GM18499 (cell line): Measurements from ENCODE around the gene DEFB128.
"Not testable (repeated sequence)": the region's sequence is repeated elsewhere in the genome, so short reads cannot be mapped to it uniquely, and the experiment has no call there.

Experiments
- ATAC-seq: cut with Tn5 transposase; IDR thresholded peaks from one replicate; pipeline ENCODE4 v1.9.1; 2021; ENCODE audit warnings: moderate number of reproducible peaks; ENCODE audit not compliant: insufficient read depth, unreplicated experiment

Gene DEFB128

GRCh38 chr20:189611-190010 is at the start of gene DEFB128:
DEFB128 (minus strand) TSS chr20:189711; CDS start chr20:189623, 88 bp downstream.
- no peak for ATAC-seq

DNA sequence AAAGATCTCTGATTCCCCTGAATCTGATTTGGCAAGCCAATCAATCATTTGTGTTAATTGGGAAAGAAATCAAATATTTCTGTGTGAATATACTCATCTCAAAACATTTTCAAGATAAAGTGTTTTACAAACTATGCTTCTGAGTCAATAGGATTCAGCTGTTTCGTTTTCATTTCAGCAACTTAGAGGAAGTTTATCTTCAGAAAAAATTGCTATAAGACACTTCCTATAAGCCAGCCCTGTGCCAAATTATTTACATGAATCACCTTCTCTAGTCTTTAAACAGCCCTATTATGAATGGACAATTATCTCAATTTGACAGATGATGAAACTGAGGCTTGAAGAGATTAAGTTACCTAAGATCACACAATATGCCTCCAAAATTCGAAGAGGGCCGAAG is 48.4 kb upstream of the DEFB128 start:
- no peak for ATAC-seq

DNA sequence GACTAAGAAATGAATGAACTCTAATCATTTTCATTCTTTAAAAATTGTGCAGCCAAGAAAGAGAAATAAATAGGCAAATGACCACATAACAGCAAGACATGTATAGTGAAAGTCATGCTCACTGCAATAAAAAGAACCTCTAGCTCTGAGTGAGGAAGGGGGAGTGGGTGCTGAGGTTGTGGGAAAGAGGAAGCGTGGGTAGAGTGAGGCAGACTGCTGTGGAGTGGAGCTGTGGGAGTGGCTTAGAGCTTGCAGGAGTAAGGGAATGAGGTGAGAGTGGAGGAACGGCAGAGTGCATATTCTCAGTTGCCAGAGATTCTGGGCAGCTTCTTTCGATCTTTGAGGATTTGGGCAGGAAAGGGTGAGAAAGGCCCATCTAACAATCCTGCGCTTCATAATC is 48.0 kb upstream of the DEFB128 start:
- no peak for ATAC-seq

DNA sequence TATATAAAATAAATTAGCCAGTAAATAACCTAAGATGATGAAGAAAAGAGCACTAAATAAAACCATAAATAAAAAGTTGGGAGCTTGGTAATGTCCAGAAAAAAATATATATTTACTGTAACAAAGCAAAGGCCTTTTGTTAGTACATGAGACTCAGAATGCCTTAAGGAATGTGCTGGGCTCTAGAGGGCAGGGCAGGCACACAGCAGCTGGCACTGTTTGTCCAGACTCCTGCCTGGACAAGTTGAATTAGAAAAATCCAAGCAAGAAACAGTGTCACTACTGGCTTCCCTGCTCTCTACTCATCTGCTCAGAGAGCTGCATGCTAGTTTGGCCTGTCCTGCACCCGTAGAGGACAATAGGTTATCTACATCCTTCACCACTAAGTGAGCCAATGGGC is 46.4 kb upstream of the DEFB128 start:
- ATAC-seq = no peak

- no peak for ATAC-seq
Observed at GRCh38 chr20:227439-228105, 38.1 kb upstream of the DEFB128 start.

DNA sequence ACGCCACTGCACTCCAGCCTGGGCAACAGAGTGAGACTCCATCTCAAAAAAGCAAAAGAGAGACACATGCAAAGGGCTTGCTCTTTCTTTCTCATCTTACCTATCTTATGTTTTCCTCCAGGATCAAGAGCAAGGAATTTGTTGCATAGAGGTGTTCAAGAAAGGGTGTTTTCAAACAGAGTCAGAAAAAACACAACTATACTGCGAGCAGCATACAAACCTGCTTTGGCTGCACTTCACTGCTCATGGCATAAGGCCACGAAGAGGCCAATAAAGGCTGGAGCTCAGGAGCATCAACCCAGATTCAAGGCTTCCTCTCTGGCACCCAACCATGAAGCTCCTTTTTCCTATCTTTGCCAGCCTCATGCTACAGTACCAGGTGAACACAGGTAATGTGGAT is 37.4 kb upstream of the DEFB128 start, which contains the start of gene DEFB129:
TSS of gene DEFB129 (plus strand) at position 301 of the 400 bp plus-strand sequence. CDS start at position 332, 31 bp downstream.
- no peak for ATAC-seq

- not testable (repeated sequence) for ATAC-seq
Observed at GRCh38 chr20:225879-226278, 36.4 kb upstream of the DEFB128 start.

- ATAC-seq = no peak
Observed at GRCh38 chr20:221258-221830, 31.8 kb upstream of the DEFB128 start.

GRCh38 chr20:219290-220115 is 30.0 kb upstream of the DEFB128 start:
- no peak for ATAC-seq

GRCh38 chr20:217266-217665 is 27.8 kb upstream of the DEFB128 start:
- ATAC-seq = no peak

DNA sequence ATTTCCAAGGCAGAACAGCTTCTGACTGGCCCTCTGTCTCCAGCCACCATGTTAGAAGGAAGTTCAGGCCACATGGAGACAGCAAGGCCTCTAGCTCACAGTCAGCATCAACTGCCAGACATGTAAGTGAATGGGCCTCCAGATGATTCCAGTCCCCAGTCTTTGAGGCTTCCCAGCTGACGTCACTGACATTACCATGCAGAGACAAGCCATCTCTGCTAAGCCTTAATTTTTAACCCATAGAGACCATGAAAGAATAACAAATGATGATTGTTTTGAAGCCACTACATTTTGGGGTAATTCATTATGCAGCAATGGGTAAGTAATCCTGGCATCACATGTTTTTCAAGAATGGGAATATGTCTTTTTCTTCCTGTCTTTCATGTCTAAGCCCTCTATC is 26.3 kb upstream of the DEFB128 start:
- ATAC-seq = no peak

DNA sequence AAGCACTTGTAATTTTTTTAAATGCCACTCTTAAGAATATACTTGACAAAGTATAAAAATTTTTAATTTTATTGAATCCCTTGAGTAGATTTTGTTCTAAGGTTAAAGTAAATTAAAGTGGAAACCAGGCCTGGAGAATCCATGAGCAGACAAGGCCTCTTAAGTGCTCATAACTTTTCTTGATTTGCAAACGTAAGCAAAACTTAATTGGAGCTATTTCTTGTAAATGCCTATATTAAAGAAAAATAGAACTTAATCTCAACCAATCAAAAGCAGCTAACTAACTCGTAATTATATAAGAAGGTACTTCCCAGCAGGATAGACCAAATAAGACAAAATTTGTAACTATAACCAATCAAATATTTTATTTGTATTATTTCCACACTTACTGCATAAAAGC is 24.9 kb upstream of the DEFB128 start:
- ATAC-seq = no peak

DNA sequence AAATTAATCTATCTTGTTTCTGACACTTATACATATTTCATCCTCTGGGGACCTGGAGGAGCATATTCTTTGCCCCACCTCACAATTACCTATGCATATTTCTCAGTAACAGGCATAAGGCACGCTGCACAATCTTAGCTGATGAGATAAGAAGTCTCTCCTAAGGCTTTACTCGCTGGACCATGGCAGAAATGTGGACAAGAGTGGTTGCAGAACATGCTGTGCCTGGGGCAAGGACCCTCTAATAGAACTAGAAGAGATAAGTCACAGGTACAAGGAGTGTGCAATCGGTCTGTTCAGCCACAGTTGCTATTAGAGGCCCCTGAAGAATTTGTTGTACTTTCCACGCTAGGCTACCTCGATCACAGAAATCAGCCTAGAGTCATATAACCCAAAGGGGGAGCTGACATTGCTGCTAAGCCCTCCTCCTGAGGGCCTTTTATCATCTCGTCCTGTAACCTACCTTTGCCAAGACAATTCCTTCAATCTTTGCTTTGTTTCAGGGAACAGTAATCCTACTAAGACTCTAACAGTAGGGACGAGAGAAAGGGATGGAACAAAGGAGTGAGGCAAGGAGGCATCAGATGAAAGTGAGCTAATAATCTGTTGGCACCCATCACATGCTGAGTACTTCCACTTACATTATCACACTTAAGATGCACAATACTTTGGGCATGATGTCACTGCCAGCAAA is 21.4 kb upstream of the DEFB128 start:
- no peak for ATAC-seq

GRCh38 chr20:208942-209566 is 19.5 kb upstream of the DEFB128 start:
- no peak for ATAC-seq

- ATAC-seq = not testable (repeated sequence)
Observed at GRCh38 chr20:203630-204029, 14.1 kb upstream of the DEFB128 start.

DNA sequence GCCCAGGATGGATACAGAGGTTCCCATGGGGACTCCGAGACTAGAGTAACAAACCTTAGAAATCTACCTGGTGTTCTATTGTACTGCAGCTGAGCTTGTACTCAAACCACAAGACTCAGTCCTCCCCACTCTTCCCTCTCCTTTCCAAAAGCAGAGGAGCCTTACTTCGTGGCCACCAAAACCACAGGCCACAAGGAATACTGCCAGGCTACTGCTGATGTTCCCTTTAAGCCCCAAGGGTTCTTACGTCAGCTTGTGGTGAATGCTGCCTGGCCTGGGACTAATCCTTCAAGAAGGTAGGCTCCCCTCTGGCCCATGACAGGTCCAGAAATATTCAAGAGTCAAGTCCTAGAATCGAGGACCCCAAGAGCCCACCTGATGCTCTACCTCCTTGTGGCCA is 10.5 kb upstream of the DEFB128 start:
- no peak for ATAC-seq

DNA sequence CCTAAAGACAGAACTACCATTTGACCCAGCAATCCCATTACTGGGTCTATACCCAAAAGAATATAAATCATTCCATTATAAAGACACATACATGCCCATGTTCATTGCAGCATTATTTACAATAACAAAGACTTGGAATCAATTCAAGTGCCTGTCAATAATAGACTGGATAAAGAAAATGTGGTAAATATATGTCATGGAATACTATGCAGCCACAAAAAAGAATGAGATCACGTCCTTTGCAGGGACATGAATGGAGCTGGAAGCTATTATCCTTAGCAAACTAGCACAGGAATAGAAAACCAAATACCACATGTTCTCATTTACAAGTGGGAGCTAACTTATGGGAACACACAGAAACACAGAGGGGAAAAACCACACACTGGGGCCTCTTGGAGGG is 8.7 kb upstream of the DEFB128 start:
- no peak for ATAC-seq

DNA sequence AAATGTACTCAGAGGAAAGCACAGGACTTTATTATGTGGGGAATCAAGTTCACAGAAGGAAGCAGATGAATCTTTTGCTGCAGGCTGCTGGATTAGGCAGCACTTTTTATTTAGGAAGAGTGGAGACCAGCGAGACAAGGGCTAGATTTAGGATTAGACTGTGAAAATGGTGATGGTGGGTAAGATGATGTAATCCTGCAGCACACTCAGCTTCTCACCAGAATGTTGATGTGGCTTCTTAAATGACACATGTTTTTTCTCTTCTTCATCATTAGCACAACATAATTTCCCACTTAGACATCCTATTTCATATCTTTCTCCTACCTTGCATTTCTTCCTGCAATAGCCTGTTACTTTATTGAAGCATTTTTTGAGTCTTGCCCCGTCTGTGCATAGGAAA is 1.8 kb downstream of the DEFB128 start:
- no peak for ATAC-seq

- no peak for ATAC-seq
Observed at GRCh38 chr20:184288-184687, 5.2 kb downstream of the DEFB128 start.

DNA sequence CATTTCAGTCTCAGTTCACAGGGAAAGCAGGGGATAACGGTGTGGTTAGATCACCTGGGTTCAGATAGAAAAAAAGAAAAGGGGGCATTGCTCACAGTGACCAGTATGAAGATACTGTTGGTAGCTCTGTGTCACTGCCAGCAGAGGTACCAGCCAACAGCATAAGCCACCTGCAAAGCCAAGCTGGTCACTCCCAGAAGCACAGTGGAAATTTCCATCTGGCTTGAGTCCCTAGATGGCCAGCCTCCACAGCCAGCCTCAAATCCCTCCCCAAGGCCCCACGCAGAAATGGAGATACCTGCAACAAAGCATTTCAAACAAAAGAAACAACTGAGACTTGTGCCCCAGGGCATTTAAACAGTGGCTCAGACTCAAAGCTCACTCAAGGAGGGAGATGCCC is 20.6 kb downstream of the DEFB128 start:
- ATAC-seq = no peak
